Mesenchymal stem cell (in vitro differentiated cells and primary cell): ENCODE measurements around the gene OR52L1.
"Not testable (repeated sequence)": the region's sequence is repeated elsewhere in the genome, so short reads cannot be mapped to it uniquely, and the experiment has no call there.

Experiments
- DNase-seq: peaks from one replicate; pipeline ENCODE4 v3.0.0-alpha.2; 2013
- H2AFZ ChIP-seq: one replicate; pipeline ENCODE4 v1.6.1; 2013; ENCODE audit warnings: low read depth, mild to moderate bottlenecking, control low read depth, inconsistent platforms, low read length, moderate library complexity
- H2AK5ac ChIP-seq: 2 replicates; pipeline ENCODE4 v1.6.1; 2013; ENCODE audit warnings: low read length, moderate library complexity, mild to moderate bottlenecking, inconsistent platforms; ENCODE audit not compliant: severe bottlenecking
- H2BK120ac ChIP-seq: one replicate; pipeline ENCODE4 v1.6.1; 2013; ENCODE audit warnings: low read depth, mild to moderate bottlenecking, inconsistent platforms, low read length, moderate library complexity
- H2BK12ac ChIP-seq, 2 experiments: one replicate each; pipeline ENCODE4 v1.6.1; 2013; ENCODE audit warnings: inconsistent platforms in 2 of 2, low read length in 2 of 2, mild to moderate bottlenecking in 2 of 2, moderate library complexity in 2 of 2, control low read depth in 1 of 2
- H2BK15ac ChIP-seq: one replicate; pipeline ENCODE4 v1.6.1; 2013; ENCODE audit warnings: mild to moderate bottlenecking, low read depth, inconsistent platforms; ENCODE audit not compliant: poor library complexity, severe bottlenecking
- H2BK5ac ChIP-seq: 2 replicates; pipeline ENCODE4 v1.6.1; 2013; ENCODE audit warnings: low read depth, mild to moderate bottlenecking, low read length, control low read depth, inconsistent platforms; ENCODE audit not compliant: poor library complexity, severe bottlenecking
- H3K14ac ChIP-seq, 2 experiments: one replicate each; pipeline ENCODE4 v1.6.1; 2013; ENCODE audit warnings: inconsistent platforms in 2 of 2, low read length in 2 of 2, control low read depth in 1 of 2, mild to moderate bottlenecking in 1 of 2, moderate library complexity in 1 of 2
- H3K18ac ChIP-seq, 2 experiments: one replicate each; pipeline ENCODE4 v1.6.1; 2013; ENCODE audit warnings: inconsistent platforms in 2 of 2, low read length in 2 of 2, control low read depth in 1 of 2, low read depth in 1 of 2, mild to moderate bottlenecking in 1 of 2
- H3K23ac ChIP-seq, 2 experiments: one replicate each; pipeline ENCODE4 v1.6.1; 2013; ENCODE audit warnings: inconsistent platforms in 2 of 2, low read length in 2 of 2, mild to moderate bottlenecking in 2 of 2, moderate library complexity in 2 of 2, control low read depth in 1 of 2
- H3K27ac ChIP-seq: 2 replicates; pipeline ENCODE4 v1.5.1; 2013; ENCODE audit warnings: mild to moderate bottlenecking, moderate library complexity, low read length, control low read depth, inconsistent platforms; ENCODE audit not compliant: poor library complexity, severe bottlenecking
- H3K27me3 ChIP-seq, 2 experiments: 2 replicates each; pipeline versions ENCODE4 v1.6.1 to v1.7.0; 2013; ENCODE audit warnings: low read length in 2 of 2, mild to moderate bottlenecking in 2 of 2, moderate library complexity in 2 of 2, control low read depth in 1 of 2, inconsistent platforms in 1 of 2; ENCODE audit not compliant: control insufficient read depth in 1 of 2, insufficient read depth in 1 of 2
- H3K36me3 ChIP-seq, 2 experiments: 2 replicates each; pipeline versions ENCODE4 v1.6.1 to v1.7.0; 2013; ENCODE audit warnings: low read length in 2 of 2, control low read depth in 1 of 2, inconsistent platforms in 1 of 2, low read depth in 1 of 2, mild to moderate bottlenecking in 1 of 2; ENCODE audit not compliant: insufficient read depth in 2 of 2, control insufficient read depth in 1 of 2
- H3K4ac ChIP-seq, 2 experiments: one replicate each; pipeline ENCODE4 v1.6.1; 2013; ENCODE audit warnings: inconsistent platforms in 2 of 2, low read length in 2 of 2, mild to moderate bottlenecking in 2 of 2, moderate library complexity in 2 of 2, control low read depth in 1 of 2, low read depth in 1 of 2
- H3K4me1 ChIP-seq: 2 replicates; pipeline ENCODE4 v1.6.1; 2013; ENCODE audit warnings: low read depth, low read length, control low read depth; ENCODE audit not compliant: control insufficient read depth, insufficient read depth
- H3K4me2 ChIP-seq: 2 replicates; pipeline ENCODE4 v1.6.1; 2013; ENCODE audit warnings: low read length, mild to moderate bottlenecking, inconsistent platforms; ENCODE audit not compliant: poor library complexity, severe bottlenecking
- H3K4me3 ChIP-seq, 2 experiments: 2 replicates each; pipeline versions ENCODE4 v1.5.1 to v1.7.0; 2013; ENCODE audit warnings: low read length in 2 of 2, mild to moderate bottlenecking in 2 of 2, control low read depth in 1 of 2, low read depth in 1 of 2; ENCODE audit not compliant: insufficient read depth in 1 of 2
- H3K79me1 ChIP-seq: replicated peaks from 2 replicates; pipeline ENCODE4 v1.6.1; 2013; ENCODE audit warnings: mild to moderate bottlenecking, control low read depth, low read length, inconsistent platforms; ENCODE audit not compliant: poor library complexity, severe bottlenecking
- H3K9ac ChIP-seq: 2 replicates; pipeline ENCODE4 v1.7.0; 2013; ENCODE audit warnings: mild to moderate bottlenecking, low read length, moderate library complexity
- H3K9me3 ChIP-seq: 2 replicates; pipeline ENCODE4 v1.7.0; 2013; ENCODE audit warnings: mild to moderate bottlenecking, low read length; ENCODE audit not compliant: control insufficient read depth
- H4K8ac ChIP-seq: one replicate; pipeline ENCODE4 v1.6.1; 2013; ENCODE audit warnings: inconsistent platforms, mild to moderate bottlenecking, low read length, moderate library complexity
- H4K91ac ChIP-seq: one replicate; pipeline ENCODE4 v1.6.1; 2013; ENCODE audit warnings: mild to moderate bottlenecking, low read length, inconsistent platforms
- WGBS: methylation state at CpG from one replicate; pipeline ENCODE4 v1.1.7; 2013; ENCODE audit warnings: mixed read lengths; 5-methylcytosine and 5-hydroxymethylcytosine counted together

Gene OR52L1

DNA sequence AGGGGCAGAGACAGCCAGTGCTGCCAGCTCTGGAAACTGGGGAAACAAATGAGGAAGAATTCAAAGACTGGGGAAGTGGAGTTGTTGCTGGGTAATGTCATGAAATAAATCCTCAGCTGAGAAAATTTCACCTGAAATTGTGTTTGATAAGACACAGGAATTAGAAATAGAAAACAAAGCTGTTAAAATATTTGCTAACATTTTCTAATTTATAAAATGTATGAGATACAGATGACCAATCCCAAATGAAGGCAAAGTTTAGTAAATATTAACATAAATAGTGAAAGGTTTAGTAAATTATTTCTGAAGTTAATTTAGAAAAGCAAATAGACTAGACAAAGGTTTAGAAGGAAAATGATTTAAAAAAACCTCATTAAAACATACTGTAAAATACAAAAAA is 18.4 kb downstream of the OR52L1 start, which contains the start of gene OR56A5:
OR56A5 (minus strand) TSS at position 101 of the 400 bp plus-strand sequence; CDS start at position 101, 0 bp downstream.
- Histone ChIP-seq H2BK12ac (no peak within 1 kb of the TSS), H2BK120ac (no peak within 1 kb of the TSS), H3K79me1 (no peaks in the 10 kb centered on the region)

DNA sequence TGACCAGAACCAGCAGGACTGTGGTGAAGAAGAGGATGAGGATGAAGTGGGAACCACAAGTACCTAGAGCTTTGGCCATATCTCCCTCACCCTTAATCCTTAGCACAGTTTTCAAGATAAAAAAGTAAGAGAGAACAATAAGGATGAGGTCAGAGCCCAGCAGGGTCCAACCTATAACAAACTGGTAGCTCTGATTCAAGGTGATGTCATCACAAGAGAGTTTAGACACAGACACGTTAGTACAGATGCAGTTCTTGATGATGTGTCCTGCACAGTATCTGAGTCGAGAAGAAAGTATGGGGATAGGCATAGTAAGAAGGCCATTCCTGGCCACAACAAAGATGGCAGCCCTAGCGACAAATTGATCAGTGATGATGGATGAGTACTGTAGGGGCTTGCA is 19.1 kb downstream of the OR52L1 start:
- Histone ChIP-seq H3K4ac (no peak overlapping the region), H4K8ac (no peak overlapping the region), H3K27me3 (no peaks in the 10 kb centered on the region), H2BK15ac (no peak overlapping the region), H3K36me3 (no peaks in the 10 kb centered on the region), H3K14ac (no peak overlapping the region), H2BK12ac (no peak overlapping the region), H2BK5ac (no peak overlapping the region), H2AK5ac (no peak overlapping the region), H3K4me2 (no peak overlapping the region), H2BK120ac (no peak overlapping the region), H3K23ac (no peak overlapping the region), H2AFZ (no peak overlapping the region), H3K4me1 (no peaks in the 10 kb centered on the region), H3K27ac (no peak overlapping the region), H4K91ac (no peak overlapping the region), H3K79me1 (no peaks in the 10 kb centered on the region), H3K9ac (no peak overlapping the region), H3K4me3 (no peak overlapping the region), H3K9me3 (peaks cover 16% of the 10 kb centered on the region), H3K18ac (no peak overlapping the region)
- WGBS = 56% methylated on average over 3 of the region's 3 CpGs
- DNase-seq = no peak

More for the DNA sequence above, 18.4 kb downstream of the OR52L1 start, which contains the start of gene OR56A5:
- H3K9ac ChIP-seq = no peak within 1 kb of the TSS
- no peak within 1 kb of the TSS for H3K14ac ChIP-seq
- no peak within 1 kb of the TSS for H4K8ac ChIP-seq
- no peak within 1 kb of the TSS for H3K4ac ChIP-seq
- H3K27me3 ChIP-seq = no peaks in the 10 kb centered on the region
- no peak within 1 kb of the TSS for H4K91ac ChIP-seq
- no peak for DNase-seq
- no peak within 1 kb of the TSS for H3K4me3 ChIP-seq
- H3K23ac ChIP-seq = no peak within 1 kb of the TSS
- no peak within 1 kb of the TSS for H3K18ac ChIP-seq
- H2AK5ac ChIP-seq = no peak within 1 kb of the TSS
- no peaks in the 10 kb centered on the region for H3K4me1 ChIP-seq
- H2AFZ ChIP-seq = no peak within 1 kb of the TSS
- H2BK15ac ChIP-seq = no peak within 1 kb of the TSS
- no peaks in the 10 kb centered on the region for H3K36me3 ChIP-seq
- no peak within 1 kb of the TSS for H3K4me2 ChIP-seq
- no peak within 1 kb of the TSS for H3K27ac ChIP-seq
- H2BK5ac ChIP-seq = no peak within 1 kb of the TSS
- peaks cover 12% of the 10 kb centered on the region for H3K9me3 ChIP-seq

DNA sequence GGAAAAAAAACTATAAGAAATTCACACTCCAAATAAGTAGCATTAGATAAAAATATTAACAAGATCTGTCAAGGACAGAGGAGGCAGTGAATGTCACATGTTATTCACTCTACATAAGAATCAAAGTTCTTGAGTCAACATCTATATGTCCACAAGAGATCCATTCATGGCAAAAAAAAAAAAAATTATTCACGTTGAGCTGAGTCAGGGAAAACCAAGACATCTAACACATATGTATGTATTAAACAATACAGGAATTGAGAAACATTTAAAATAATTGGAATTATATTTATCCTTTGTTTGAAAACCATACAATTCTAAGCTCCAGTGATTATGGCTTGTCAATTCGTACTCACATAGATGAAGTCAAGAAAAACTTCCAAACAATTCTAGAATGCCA is 19.8 kb downstream of the OR52L1 start:
- Histone ChIP-seq H3K9ac (no peak overlapping the region), H2BK5ac (no peak overlapping the region), H3K27me3 (no peaks in the 10 kb centered on the region), H2BK12ac (no peak overlapping the region), H4K91ac (no peak overlapping the region), H3K4me3 (no peak overlapping the region), H3K18ac (no peak overlapping the region), H3K4me2 (no peak overlapping the region), H3K9me3 (peaks cover 18% of the 10 kb centered on the region), H3K14ac (no peak overlapping the region), H2BK15ac (no peak overlapping the region), H3K4ac (no peak overlapping the region), H2AK5ac (no peak overlapping the region), H3K27ac (no peak overlapping the region), H3K23ac (no peak overlapping the region), H2BK120ac (no peak overlapping the region), H3K4me1 (no peaks in the 10 kb centered on the region), H4K8ac (no peak overlapping the region), H3K36me3 (no peaks in the 10 kb centered on the region), H3K79me1 (no peaks in the 10 kb centered on the region), H2AFZ (no peak overlapping the region)
- WGBS = 40% methylated on average over 1 of the region's 2 CpGs
- DNase-seq = no peak

DNA sequence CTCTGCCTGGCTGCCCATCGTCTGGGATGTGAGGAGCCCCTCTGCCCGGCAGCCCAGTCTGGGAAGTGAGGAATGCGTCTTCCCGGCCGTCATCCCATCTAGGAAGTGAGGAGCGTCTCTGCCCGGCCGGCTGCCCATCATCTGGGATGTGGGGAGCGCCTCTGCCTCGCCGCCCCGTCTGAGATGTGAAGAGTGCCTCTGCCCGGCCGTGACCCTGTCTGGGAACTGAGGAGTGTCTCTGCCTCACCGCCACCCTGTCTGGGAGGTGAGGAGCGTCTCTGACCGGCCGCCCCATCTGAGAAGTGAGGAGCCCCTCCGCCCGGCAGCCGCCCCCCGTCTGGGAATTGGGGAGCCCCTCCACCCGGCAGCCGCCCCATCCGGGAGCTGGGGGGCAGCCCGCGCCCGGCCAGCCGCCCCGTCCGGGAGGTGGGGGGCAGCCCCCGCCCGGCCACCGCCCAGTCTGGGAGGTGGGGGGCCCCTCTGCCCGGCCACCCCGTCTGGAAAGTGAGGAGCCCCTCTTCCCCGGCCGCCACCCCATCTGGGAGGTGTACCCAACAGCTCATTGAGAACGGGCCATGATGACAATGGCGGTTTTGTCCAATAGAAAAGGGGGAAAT is 26.0 kb downstream of the OR52L1 start:
- not testable (repeated sequence) for H3K27ac ChIP-seq, H4K8ac ChIP-seq, H2BK5ac ChIP-seq, H3K36me3 ChIP-seq, H3K4me3 ChIP-seq, H3K23ac ChIP-seq, H3K9ac ChIP-seq, H2BK15ac ChIP-seq, H3K14ac ChIP-seq, H3K27me3 ChIP-seq, H4K91ac ChIP-seq, H3K4me2 ChIP-seq, DNase-seq, H3K79me1 ChIP-seq, H3K18ac ChIP-seq, H2AFZ ChIP-seq, H3K4me1 ChIP-seq, H2BK120ac ChIP-seq, H2BK12ac ChIP-seq, H3K4ac ChIP-seq, H2AK5ac ChIP-seq
- H3K9me3 ChIP-seq = peaks cover 29% of the 10 kb centered on the region
- 95% methylated on average over 37 of the region's 40 CpGs for WGBS
